Activated naive CD4-positive, alpha-beta T cell treated with anti-CD3 and anti-CD28 coated beads, Interleukin-2, amount 50 U/mL, for 72 hours (primary cell): Measurements from ENCODE around the gene LGI1. TPM values are rescaled to one million over a fixed set of nuclear protein-coding genes. Genes with fewer than 3 reads are reported as not detected.
"Not testable (repeated sequence)": the region's sequence is repeated elsewhere in the genome, so short reads cannot be mapped to it uniquely, and the experiment has no call there.

ENCODE experiments used
- ATAC-seq, 2 donors: fragments of 150-1000 bp; cut with Tn5 transposase; 2 replicates each; pipeline ENCODE4 v1.10.0; 2021; ENCODE audit warnings: mild to moderate bottlenecking in 2 of 2, moderate library complexity in 2 of 2
- DNase-seq, 2 donors: peaks; one replicate each; pipeline ENCODE4 v3.0.0; 2021 to 2022; ENCODE audit warnings: low spot score in 2 of 2
- H3K27ac Mint-ChIP-seq, 2 donors: one replicate each; pipeline ENCODE4 v1.8.0; 2022; ENCODE audit warnings: mild to moderate bottlenecking in 2 of 2, mixed read lengths in 2 of 2
- H3K36me3 Mint-ChIP-seq, 2 donors: one replicate each; pipeline ENCODE4 v1.8.0; 2022; ENCODE audit warnings: mixed read lengths in 2 of 2
- H3K9me3 Mint-ChIP-seq, 2 donors: one replicate each; pipeline ENCODE4 v1.8.0; 2022; ENCODE audit warnings: mixed read lengths in 2 of 2
- total RNA-seq, 2 donors: library from RNA; stranded (reverse); gene quantifications; one replicate each; pipeline ENCODE4 v1.2.3, GENCODE V29; 2022

Gene LGI1
- total RNA-seq, 2 donors from 2014 or later = not detected

DNA sequence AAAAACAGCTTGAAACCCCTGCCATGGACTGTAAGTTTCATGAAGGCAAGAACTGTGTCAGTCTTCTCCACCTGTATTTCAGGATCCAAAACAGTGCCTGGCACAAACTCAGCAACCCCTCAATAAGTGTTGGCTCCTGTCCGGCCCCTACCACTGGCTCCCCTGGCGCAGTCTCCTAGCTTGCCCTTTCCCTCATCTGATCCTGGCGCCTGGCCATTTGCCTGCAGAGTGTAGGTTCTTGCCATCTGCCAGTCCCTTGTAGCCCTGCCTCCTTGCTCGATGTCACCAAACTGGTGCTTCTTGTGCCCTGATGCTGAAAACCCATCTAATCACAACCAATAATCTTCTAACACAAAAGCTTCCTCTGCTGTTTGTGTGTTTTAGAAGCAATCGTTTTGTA lies 60.4 kb downstream of the LGI1 start:
- no peaks in the 10 kb centered on the region for H3K36me3 Mint-ChIP-seq
- ATAC-seq (no peak), DNase-seq (no peak)
- no peaks in the 10 kb centered on the region for H3K9me3 Mint-ChIP-seq
- H3K27ac Mint-ChIP-seq = no peak overlapping the region

DNA sequence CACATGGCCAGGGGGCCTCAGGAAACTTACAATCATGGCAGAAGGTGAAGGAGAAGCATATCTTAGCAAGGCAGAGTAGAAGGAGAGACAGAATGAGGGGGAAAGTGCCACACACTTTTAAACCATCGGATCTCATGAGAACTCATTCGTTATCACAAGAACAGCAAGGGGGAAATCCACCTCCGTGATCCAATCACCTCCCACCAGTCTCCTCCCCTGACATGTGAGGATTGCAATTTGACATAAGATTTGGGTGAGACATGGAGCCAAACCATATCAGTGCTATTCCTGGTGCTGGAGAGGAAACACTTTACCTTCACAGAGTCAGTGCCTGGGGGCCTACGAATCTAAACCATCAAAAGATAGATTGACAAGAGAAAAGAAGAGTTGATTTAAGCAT lies 61.8 kb downstream of the LGI1 start:
- ATAC-seq (no peak), DNase-seq (no peak)
- Mint-ChIP-seq H3K27ac (no peak overlapping the region), H3K9me3 (no peaks in the 10 kb centered on the region), H3K36me3 (no peaks in the 10 kb centered on the region)

DNA sequence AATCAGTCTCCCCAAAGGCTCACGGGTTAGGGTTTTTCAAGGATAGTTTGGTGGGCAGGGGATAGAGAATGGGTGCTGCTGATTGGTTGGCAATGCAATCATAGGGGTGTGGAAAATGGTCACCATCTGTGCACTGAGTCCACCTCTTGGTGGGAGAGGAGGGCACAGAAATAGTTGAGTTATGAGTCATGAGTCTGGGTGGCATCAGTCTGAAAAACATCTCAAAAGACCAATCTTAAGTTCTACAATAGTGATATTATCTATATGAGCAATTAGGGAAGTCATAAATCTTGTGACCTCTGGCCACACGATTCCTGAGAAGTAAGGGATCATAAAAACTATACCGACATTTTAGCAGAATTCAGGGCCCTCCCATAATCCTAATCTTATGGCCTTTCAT lies 62.7 kb downstream of the LGI1 start:
- DNase-seq = no peak
- no peaks in the 10 kb centered on the region for H3K36me3 Mint-ChIP-seq
- ATAC-seq = no peak
- H3K9me3 Mint-ChIP-seq = no peaks in the 10 kb centered on the region
- no peak overlapping the region for H3K27ac Mint-ChIP-seq

DNA sequence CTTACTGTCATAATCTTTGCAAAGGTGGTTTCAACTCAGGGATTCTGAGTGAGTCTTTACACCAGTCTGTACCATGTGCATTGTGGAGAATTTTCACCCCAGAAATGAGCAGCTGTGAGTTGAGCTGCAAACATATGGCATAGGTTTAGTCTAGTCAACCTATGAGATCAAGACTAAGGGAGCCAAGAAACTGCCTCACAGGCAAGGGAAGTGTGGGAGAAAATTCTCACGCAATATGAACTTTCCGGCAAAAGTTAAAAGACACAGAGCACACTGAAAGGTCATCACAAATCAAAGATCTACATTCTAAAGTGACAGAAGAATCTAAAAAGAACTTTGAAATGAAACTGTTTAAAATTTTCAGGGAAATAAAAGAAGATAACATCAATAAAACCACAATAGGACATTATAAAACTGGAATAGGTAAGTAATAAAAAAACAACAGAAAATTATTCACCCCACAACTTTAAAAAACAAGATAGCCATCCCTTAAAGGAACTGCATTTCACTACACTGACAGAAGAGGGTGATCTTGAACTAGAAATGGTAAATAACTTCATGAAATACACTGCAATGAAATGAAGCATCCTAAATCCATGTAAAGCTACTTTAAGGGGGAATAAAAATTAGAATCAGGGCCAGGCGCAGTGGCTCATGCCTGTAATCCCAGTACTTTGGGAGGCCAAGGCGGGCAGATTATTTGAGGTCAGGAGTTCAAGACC lies 63.5 kb downstream of the LGI1 start:
- H3K9me3 Mint-ChIP-seq = no peaks in the 10 kb centered on the region
- no peak overlapping the region for H3K27ac Mint-ChIP-seq
- DNase-seq = no peak
- H3K36me3 Mint-ChIP-seq = no peaks in the 10 kb centered on the region
- no peak for ATAC-seq

DNA sequence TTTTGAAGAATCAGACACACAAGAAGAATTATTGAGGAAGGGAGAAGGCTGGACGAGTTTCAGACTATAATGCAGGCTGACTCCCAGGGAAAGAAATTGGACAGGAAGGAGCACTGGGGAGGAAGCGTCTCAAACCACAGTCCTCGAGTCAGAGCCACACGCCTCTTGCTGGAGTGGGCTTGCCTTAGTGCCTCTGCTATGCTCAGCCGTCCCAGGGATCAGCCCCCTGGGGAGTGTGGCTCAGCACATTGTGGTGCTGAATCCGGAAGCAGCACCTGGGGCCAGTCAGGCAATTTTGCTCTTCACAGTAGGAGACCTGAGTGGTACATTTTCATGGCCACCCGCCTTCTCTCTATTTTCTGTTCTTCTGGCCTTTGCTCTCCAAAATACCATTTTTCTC lies 68.6 kb downstream of the LGI1 start:
- H3K36me3 Mint-ChIP-seq = no peaks in the 10 kb centered on the region
- ATAC-seq (no peak), DNase-seq (no peak)
- no peak overlapping the region for H3K27ac Mint-ChIP-seq
- no peaks in the 10 kb centered on the region for H3K9me3 Mint-ChIP-seq

DNA sequence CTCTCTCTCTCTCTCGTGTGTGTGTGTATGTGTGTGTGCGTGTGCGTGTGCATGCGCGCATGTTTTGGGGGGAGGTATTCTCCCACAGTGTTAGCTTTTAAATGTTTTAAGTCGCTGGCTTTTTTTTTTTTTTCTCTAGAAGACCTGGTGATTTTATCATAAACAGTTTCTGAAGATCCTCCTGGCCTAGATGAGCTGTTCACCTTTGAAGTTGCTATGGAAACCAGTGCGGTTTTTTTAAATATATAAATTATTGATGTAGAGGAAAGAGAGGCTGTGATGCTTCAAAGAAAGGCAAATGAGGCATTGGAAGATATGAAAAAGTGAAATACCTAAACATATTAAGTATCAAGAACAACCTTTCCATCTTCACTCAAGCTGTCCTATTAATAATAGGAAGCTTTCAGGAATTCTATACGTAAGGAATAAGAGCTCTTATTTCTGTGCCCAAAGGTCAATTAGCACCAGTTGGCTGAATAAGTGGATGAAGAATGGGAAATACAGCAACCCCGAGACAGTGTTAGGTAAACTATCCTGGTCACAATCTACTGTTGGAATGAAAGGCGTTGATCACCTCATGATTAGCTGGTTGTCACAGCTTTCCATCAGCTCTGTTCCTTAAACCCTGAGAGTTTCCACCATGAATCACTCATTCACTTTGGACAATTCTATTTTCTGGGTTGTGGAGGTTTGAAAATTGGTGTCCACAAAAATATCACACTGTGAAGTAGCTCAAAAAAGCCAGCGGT lies 69.5 kb downstream of the LGI1 start:
- H3K9me3 Mint-ChIP-seq = no peaks in the 10 kb centered on the region

DNA sequence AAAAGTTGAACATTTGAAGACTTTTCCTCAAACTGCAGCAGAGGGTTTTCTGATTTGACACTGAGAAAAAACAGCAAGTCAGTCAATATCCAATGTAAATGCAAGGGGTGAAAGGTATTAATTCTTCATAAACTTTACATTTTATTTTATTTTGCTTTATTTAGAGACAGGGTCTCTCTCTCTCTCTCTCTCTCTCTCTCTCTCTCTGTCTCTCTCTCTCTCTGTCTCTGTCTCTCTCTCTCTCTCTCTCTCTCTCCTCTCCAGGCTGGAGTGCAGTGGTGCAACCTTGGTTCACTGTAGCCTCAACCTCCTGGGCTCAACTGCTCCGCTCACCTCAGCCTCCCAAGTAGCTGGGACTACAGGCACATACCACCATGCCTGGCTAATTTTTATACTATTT lies 73.3 kb downstream of the LGI1 start:
- H3K27ac Mint-ChIP-seq, DNase-seq, ATAC-seq, H3K9me3 Mint-ChIP-seq, H3K36me3 Mint-ChIP-seq: not testable (repeated sequence)

More for the DNA sequence above, 69.5 kb downstream of the LGI1 start:
- H3K27ac Mint-ChIP-seq = no peak overlapping the region
- no peak for ATAC-seq
- H3K36me3 Mint-ChIP-seq = no peaks in the 10 kb centered on the region
- DNase-seq = no peak

DNA sequence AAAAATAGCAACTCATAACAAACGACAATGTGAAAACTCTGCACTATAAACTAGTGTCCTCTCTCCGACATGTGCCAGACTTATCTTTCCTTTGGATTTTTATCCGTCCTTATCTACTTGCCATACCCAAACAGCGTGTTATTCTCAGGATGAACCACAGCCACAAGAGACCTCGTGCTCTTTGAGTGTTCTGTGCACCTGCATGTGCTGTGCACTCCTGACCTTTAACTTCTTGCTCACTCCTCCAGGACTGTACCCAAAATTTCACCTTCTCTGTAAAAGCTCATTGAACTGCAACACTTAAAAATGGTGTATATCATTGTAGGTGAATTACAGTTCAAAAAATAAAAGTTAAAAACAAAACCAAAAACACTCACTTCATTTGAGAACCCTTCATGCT lies 78.0 kb downstream of the LGI1 start:
- Mint-ChIP-seq H3K36me3 (peaks cover 0 to 7% of the 10 kb centered on the region in 2 donors), H3K27ac (no peak overlapping the region), H3K9me3 (peaks cover 7 to 10% of the 10 kb centered on the region in 2 donors)
- DNase-seq = no peak
- ATAC-seq = no peak

DNA sequence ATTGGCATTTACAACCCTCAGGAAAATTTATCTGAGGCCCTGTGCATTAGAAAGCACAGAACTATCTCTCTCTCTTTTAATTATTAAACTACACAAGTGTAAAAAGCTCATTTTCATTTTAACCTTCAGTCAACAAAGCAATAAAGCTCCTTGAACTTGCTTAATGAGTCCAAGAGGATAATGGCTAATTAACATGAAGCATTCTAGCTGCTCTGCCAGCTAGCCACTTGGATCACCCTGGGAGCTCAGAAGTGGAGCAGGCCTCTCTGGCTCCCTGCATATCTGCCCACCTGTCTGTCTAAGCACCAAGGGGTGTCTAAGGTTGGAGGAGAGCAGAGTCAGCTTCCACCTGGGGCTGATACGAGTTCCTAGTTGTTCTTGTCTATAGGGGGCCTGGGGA lies 80.1 kb downstream of the LGI1 start:
- Mint-ChIP-seq H3K9me3 (peaks cover 7 to 10% of the 10 kb centered on the region in 2 donors), H3K36me3 (peaks cover 0 to 7% of the 10 kb centered on the region in 2 donors), H3K27ac (no peak overlapping the region)
- DNase-seq (no peak), ATAC-seq (no peak)

DNA sequence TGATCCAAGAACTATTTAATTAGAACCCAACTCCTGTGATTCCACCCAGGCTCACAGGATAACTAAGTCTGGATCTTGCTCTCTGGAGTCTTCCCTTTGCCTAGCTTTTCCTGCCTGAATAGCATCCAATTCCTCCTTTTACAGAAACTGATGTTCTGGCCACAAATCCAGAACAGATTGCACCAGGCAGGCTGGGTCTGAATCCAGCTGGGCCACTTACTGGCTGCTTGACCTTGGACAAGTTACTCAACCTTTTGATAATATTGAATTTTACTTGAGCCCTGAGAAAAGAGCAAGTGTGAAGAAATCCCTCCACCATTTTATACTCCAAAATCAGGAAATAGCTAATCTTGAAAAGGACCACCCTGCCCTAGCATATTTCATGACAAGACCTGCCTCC lies 80.5 kb downstream of the LGI1 start:
- ATAC-seq = no peak
- DNase-seq = no peak
- no peak overlapping the region for H3K27ac Mint-ChIP-seq
- peaks cover 7 to 10% of the 10 kb centered on the region in 2 donors for H3K9me3 Mint-ChIP-seq
- peaks cover 0 to 7% of the 10 kb centered on the region in 2 donors for H3K36me3 Mint-ChIP-seq

DNA sequence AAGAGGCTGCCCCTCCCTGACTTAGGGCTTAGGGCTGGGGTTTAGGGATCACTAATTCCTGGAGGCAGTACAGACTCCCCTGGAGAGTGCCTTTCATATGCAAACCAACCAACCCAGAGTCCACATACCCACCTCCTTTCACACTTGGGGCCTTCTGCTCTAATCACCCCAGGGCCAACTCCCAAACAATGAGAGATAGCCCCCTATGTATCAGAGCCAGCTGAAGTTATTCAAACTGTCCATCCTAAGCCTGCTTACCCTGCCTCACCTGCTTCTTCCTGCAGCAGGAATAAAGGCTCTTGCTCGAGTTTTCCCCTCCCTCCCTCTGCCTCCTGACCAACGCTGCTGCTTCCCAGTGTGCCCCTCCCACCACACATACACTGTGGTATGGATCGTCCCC lies 84.2 kb downstream of the LGI1 start:
- ATAC-seq (no peak), DNase-seq (no peak)
- Mint-ChIP-seq H3K27ac (no peak overlapping the region), H3K36me3 (no peaks in the 10 kb centered on the region), H3K9me3 (no peaks in the 10 kb centered on the region)

DNA sequence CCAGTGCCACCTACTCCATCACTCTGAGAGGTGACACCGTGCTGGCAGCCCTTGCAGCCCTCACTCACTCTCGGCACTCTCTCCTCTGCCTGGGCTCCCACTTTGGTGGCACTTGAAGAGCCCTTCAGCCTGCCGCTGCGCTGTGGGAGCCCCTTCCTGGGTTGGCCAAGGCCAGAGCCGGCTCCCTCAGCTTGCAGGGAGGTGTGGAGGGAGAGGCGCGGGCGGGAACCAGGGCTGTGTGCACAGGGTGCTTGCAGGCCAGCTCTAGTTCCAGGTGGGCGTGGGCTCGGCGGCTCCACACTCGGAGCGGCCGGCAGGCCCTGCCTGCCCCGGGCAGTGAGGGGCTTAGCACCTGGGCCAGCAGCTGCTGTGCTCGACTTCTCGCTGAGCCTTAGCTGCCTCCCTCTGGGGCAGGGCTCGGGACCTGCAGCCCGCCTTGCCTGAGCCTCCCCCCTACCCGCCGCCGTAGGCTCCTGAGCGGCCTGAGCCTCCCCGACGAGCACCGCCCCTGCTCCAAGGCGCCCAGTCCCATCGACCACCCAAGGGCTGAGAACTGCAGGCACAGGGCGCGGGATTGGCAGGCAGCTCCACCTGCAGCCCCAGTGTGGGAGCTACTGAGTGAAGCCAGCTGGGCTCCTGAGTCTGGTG lies 87.4 kb downstream of the LGI1 start:
- H3K27ac Mint-ChIP-seq = no peak overlapping the region
- no peaks in the 10 kb centered on the region for H3K36me3 Mint-ChIP-seq
- DNase-seq (no peak), ATAC-seq (no peak)
- no peaks in the 10 kb centered on the region for H3K9me3 Mint-ChIP-seq

Other genes with a start within 250 kb of the LGI1 start
- gene FFAR4, start 191.3 kb upstream of the LGI1 start, total RNA-seq = not detected
- not detected for gene RBP4, start 156.7 kb upstream of the LGI1 start, total RNA-seq
- not detected for gene PDE6C, start 145.4 kb upstream of the LGI1 start, total RNA-seq
- gene FRA10AC1, start 55.3 kb upstream of the LGI1 start, total RNA-seq = 10 to 100 TPM; 18.5 to 27.0 TPM
- 1 to 10 TPM; 3.3 to 4.1 TPM for gene SLC35G1, start 136.0 kb downstream of the LGI1 start, total RNA-seq
- under 1 TPM; 0.04 to 0.07 TPM for gene PLCE1, start 236.0 kb downstream of the LGI1 start, total RNA-seq